ENCODE measurements around the gene SWAP70.
"Not testable (repeated sequence)": the region's sequence is repeated elsewhere in the genome, so short reads cannot be mapped to it uniquely, and the experiment has no call there.

The SWAP70 gene

GRCh38 chr11:9619971-9620370, 43.9 kb upstream of the SWAP70 start:
- peaks cover 5% of the 10 kb centered on the region for H3K9me3 Mint-ChIP-seq
- no peaks in the 10 kb centered on the region for H3K36me3 Mint-ChIP-seq (ENCODE audit: low read depth)
- H3K4me3 Mint-ChIP-seq: no peak overlapping the region
- H3K27ac Mint-ChIP-seq: no peak overlapping the region
- H3K4me1 Mint-ChIP-seq: peaks cover 11% of the 10 kb centered on the region
- no peak for TF ChIP-seq CTCF (IDR thresholded peaks at IDR 0.05; ENCODE audit: unreplicated experiment in 3 of 3)
- no peaks in the 10 kb centered on the region for H3K27me3 Mint-ChIP-seq (ENCODE audit: low read depth)

- H3K4me1 Mint-ChIP-seq: peaks cover 30% of the 10 kb centered on the region
- not testable (repeated sequence) for H3K36me3 Mint-ChIP-seq (ENCODE audit: low read depth); H3K27ac Mint-ChIP-seq; H3K4me3 Mint-ChIP-seq; H3K9me3 Mint-ChIP-seq; H3K27me3 Mint-ChIP-seq (ENCODE audit: low read depth)
Observed at GRCh38 chr11:9622353-9622752, 41.5 kb upstream of the SWAP70 start.

- not testable (repeated sequence) for H3K4me3 Mint-ChIP-seq; H3K36me3 Mint-ChIP-seq (ENCODE audit: low read depth); H3K27me3 Mint-ChIP-seq (ENCODE audit: low read depth); H3K27ac Mint-ChIP-seq; H3K9me3 Mint-ChIP-seq
- H3K4me1 Mint-ChIP-seq: peaks cover 26% of the 10 kb centered on the region
Observed at GRCh38 chr11:9623053-9623452, 40.8 kb upstream of the SWAP70 start.

DNA sequence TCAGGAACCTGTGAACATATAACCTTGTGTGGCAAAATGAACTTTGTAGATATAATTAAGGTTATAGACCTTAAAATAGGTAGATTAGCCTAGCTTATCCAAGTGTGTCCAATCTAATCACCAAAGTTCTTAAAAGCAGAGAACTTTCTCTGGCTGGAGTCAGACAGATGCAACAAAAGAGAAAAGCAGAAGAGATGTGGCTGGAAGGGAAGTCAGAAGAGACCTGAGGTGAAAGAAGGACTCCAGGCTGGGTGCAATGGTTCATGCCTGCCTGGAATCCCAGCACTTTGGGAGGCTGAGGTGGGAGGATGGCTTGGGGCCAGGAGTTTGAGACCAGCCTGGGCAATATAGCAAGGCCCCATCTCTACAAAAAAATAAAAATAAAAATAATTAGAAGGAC, 39.4 kb upstream of the SWAP70 start:
- Mint-ChIP-seq H3K4me3 (no peak overlapping the region), H3K4me1 (peaks cover 23% of the 10 kb centered on the region), H3K27me3 (ENCODE audit: low read depth) (no peaks in the 10 kb centered on the region), H3K36me3 (ENCODE audit: low read depth) (no peaks in the 10 kb centered on the region), H3K9me3 (peaks cover 8% of the 10 kb centered on the region), H3K27ac (no peak overlapping the region)
- TF ChIP-seq CTCF (IDR thresholded peaks at IDR 0.05; ENCODE audit: unreplicated experiment in 3 of 3): no peak

- TF ChIP-seq CTCF (IDR thresholded peaks at IDR 0.05; ENCODE audit: unreplicated experiment in 3 of 3): no peak
- peak overlapping the region; percentile 9 to 69 (median 10) for H3K27ac Mint-ChIP-seq
- no peak overlapping the region for H3K4me3 Mint-ChIP-seq
- no peaks in the 10 kb centered on the region for H3K27me3 Mint-ChIP-seq (ENCODE audit: low read depth)
- H3K4me1 Mint-ChIP-seq: peaks cover 23% of the 10 kb centered on the region
- H3K9me3 Mint-ChIP-seq: peaks cover 8% of the 10 kb centered on the region
- H3K36me3 Mint-ChIP-seq (ENCODE audit: low read depth): no peaks in the 10 kb centered on the region
Observed at GRCh38 chr11:9625162-9625561, 38.7 kb upstream of the SWAP70 start.

GRCh38 chr11:9625728-9626127, 38.1 kb upstream of the SWAP70 start:
- Mint-ChIP-seq H3K36me3 (ENCODE audit: low read depth) (no peaks in the 10 kb centered on the region), H3K27ac (peak overlapping the region; percentile 9 to 69 (median 10)), H3K9me3 (peaks cover 8% of the 10 kb centered on the region), H3K4me3 (no peak overlapping the region), H3K4me1 (peaks cover 23% of the 10 kb centered on the region), H3K27me3 (ENCODE audit: low read depth) (no peaks in the 10 kb centered on the region)
- no peak for TF ChIP-seq CTCF (IDR thresholded peaks at IDR 0.05; ENCODE audit: unreplicated experiment in 3 of 3)

GRCh38 chr11:9626496-9627394, 37.1 kb upstream of the SWAP70 start:
- H3K4me3 Mint-ChIP-seq: no peak overlapping the region
- peak overlapping the region; percentile 44 to 88 (median 78) for H3K27ac Mint-ChIP-seq
- no peak for TF ChIP-seq CTCF (IDR thresholded peaks at IDR 0.05; ENCODE audit: unreplicated experiment in 3 of 3)
- H3K27me3 Mint-ChIP-seq (ENCODE audit: low read depth): no peaks in the 10 kb centered on the region
- no peaks in the 10 kb centered on the region for H3K36me3 Mint-ChIP-seq (ENCODE audit: low read depth)
- H3K9me3 Mint-ChIP-seq: peaks cover 7% of the 10 kb centered on the region
- H3K4me1 Mint-ChIP-seq: peaks cover 23% of the 10 kb centered on the region

All from nephron (organoid).